ENCODE data around the gene KLK15. TPM values are rescaled to one million over a fixed set of nuclear protein-coding genes. Genes with fewer than 3 reads are reported as not detected.

Gene KLK15
- total and polyA plus RNA-seq, 2 of the 4 experiments (the other 2 are of a cell fraction) = not detected

GRCh38 chr19:50869479-50869878 lies 36.1 kb upstream of the KLK15 start:
- no peak for DNase-seq
- H3K4me2 ChIP-seq (ENCODE audit: low read depth, low read length) = no peak overlapping the region
- H3K4me3 ChIP-seq (ENCODE audit: insufficient read depth, low read depth, low read length) = no peak overlapping the region
- H3K27me3 ChIP-seq (ENCODE audit: control insufficient read depth, insufficient read depth, low read length) = no peaks in the 10 kb centered on the region
- no peak overlapping the region for H4K8ac ChIP-seq (ENCODE audit: low read depth in 2 of 2, low read length in 2 of 2)
- H3K14ac ChIP-seq (replicated peaks; ENCODE audit: low read depth, low read length) = no peak overlapping the region
- no peak overlapping the region for H2BK120ac ChIP-seq (ENCODE audit: low read depth, low read length)
- CTCF ChIA-PET = no interaction called here
- in situ Hi-C loops (cut with MboI; ENCODE audit: low sequenced_read_pairs) = no loop called here
- H4K91ac ChIP-seq (ENCODE audit: insufficient read depth, low read depth, low read length) = no peak overlapping the region
- H3K36me3 ChIP-seq (ENCODE audit: control insufficient read depth, insufficient read depth, low read length) = no peaks in the 10 kb centered on the region
- H2BK20ac ChIP-seq (ENCODE audit: low read depth, low read length) = no peak overlapping the region
- dilution Hi-C loops (cut with HindIII; ENCODE audit: low sequenced_read_pairs, unreplicated experiment) = no loop called here
- H2AFZ ChIP-seq (replicated peaks; ENCODE audit: low read length, poor library complexity) = no peak overlapping the region
- no peaks in the 10 kb centered on the region for H3K9me1 ChIP-seq (ENCODE audit: insufficient read depth, low read length)
- H3K9me3 ChIP-seq (ENCODE audit: control insufficient read depth, insufficient read depth, low read length) = no peaks in the 10 kb centered on the region
- H3K4me1 ChIP-seq (ENCODE audit: control insufficient read depth, insufficient read depth, low read length) = no peaks in the 10 kb centered on the region
- H3K9ac ChIP-seq (ENCODE audit: low read depth, low read length) = no peak overlapping the region
- no TSS peak for BruUV-seq (replicated peaks)
- H4K20me1 ChIP-seq (ENCODE audit: insufficient read depth, low read length) = no peaks in the 10 kb centered on the region
- POLR2A ChIA-PET (ENCODE audit: unreplicated experiment) = no interaction called here
- TF ChIP-seq FOS (IDR thresholded peaks at IDR 0.05; ENCODE audit: low read depth, low read length) (no peak), BHLHE40 (IDR thresholded peaks at IDR 0.05; ENCODE audit: low read depth, low read length) (no peak), CHD1 (IDR thresholded peaks at IDR 0.05; ENCODE audit: low read depth, low read length) (no peak), MAZ (IDR thresholded peaks at IDR 0.05; ENCODE audit: borderline replicate concordance, low read depth, low read length) (no peak), MXI1 (IDR thresholded peaks at IDR 0.05; ENCODE audit: borderline replicate concordance, low read depth, low read length) (no peak), CEBPB (IDR thresholded peaks at IDR 0.05; ENCODE audit: low read depth, low read length) (no peak), RFX5 (IDR thresholded peaks at IDR 0.05; ENCODE audit: low read depth, low read length) (no peak), SMC3 (IDR thresholded peaks at IDR 0.05; ENCODE audit: low read depth, low read length) (no peak), POLR2A (IDR thresholded peaks at IDR 0.05; ENCODE audit: low read depth, low read length) (no peak), NFE2L2 (IDR thresholded peaks at IDR 0.05; ENCODE audit: low read depth, low read length) (no peak), RCOR1 (IDR thresholded peaks at IDR 0.05; ENCODE audit: insufficient replicate concordance, low read length) (no peak), CTCF (conservative IDR thresholded peaks at IDR 0.05; ENCODE audit: low read depth, low read length) (no peak), RAD21 (IDR thresholded peaks at IDR 0.05; ENCODE audit: low read length) (no peak), MAFK (IDR thresholded peaks at IDR 0.05; ENCODE audit: low read depth, low read length) (no peak)
- TF ChIP-seq, protein P1, sequence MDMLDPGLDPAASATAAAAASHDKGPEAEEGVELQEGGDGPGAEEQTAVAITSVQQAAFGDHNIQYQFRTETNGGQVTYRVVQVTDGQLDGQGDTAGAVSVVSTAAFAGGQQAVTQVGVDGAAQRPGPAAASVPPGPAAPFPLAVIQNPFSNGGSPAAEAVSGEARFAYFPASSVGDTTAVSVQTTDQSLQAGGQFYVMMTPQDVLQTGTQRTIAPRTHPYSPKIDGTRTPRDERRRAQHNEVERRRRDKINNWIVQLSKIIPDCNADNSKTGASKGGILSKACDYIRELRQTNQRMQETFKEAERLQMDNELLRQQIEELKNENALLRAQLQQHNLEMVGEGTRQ (IDR thresholded peaks at IDR 0.05; ENCODE audit: low read depth, low read length) = no peak
- TF ChIP-seq, protein P2, sequence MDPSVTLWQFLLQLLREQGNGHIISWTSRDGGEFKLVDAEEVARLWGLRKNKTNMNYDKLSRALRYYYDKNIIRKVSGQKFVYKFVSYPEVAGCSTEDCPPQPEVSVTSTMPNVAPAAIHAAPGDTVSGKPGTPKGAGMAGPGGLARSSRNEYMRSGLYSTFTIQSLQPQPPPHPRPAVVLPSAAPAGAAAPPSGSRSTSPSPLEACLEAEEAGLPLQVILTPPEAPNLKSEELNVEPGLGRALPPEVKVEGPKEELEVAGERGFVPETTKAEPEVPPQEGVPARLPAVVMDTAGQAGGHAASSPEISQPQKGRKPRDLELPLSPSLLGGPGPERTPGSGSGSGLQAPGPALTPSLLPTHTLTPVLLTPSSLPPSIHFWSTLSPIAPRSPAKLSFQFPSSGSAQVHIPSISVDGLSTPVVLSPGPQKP (IDR thresholded peaks at IDR 0.05; ENCODE audit: borderline replicate concordance, low read depth, low read length) = no peak
- 40% methylated on average over 1 of the region's 4 CpGs; no CpG with 5 or more reads in 1 of the 2 experiments for WGBS, 2 experiments (ENCODE audit: extremely low coverage in 2 of 2, insufficient read length in 1 of 2)
- H3K23ac ChIP-seq (ENCODE audit: low read depth, low read length) = no peak overlapping the region
- H2BK5ac ChIP-seq (ENCODE audit: low read depth, low read length, poor library complexity, severe bottlenecking) = no peak overlapping the region
- no peak overlapping the region for H3K18ac ChIP-seq (ENCODE audit: low read depth, low read length)
- H2AK5ac ChIP-seq (ENCODE audit: low read depth, low read length) = no peak overlapping the region
- H3K4ac ChIP-seq (ENCODE audit: low read depth, low read length) = no peak overlapping the region
- H4K5ac ChIP-seq (ENCODE audit: low read depth, low read length) = no peak overlapping the region
- H3K79me1 ChIP-seq (ENCODE audit: low read depth in 1 of 2, low read length in 2 of 2) = no peaks in the 10 kb centered on the region
- H3K27ac ChIP-seq (ENCODE audit: insufficient read depth, low read length) = no peak overlapping the region
- H3K56ac ChIP-seq (ENCODE audit: extremely low read depth, insufficient read depth, low read length) = no peak overlapping the region
- intact Hi-C loops (cut with micrococcal nuclease) = no loop called here
- no peak overlapping the region for H2AK9ac ChIP-seq (replicated peaks; ENCODE audit: low read depth, low read length, poor library complexity)
- ATAC-seq (ENCODE audit: low read depth) = no peak
- no peak overlapping the region for H2BK15ac ChIP-seq (ENCODE audit: low read depth, low read length)

Data from IMR-90 (cell line).